Fibroblast of peridontal ligament (primary cell): ENCODE data around the gene TAAR8.
"Not testable (repeated sequence)": the region's sequence is repeated elsewhere in the genome, so short reads cannot be mapped to it uniquely, and the experiment has no call there.

Source experiments
- DNase-seq: peaks from one replicate; pipeline ENCODE4 v3.0.0-alpha.2; 2010; ENCODE audit errors: extremely low read depth

The TAAR8 gene

GRCh38 chr6:132544826-132545225, 7.6 kb upstream of the TAAR8 start:
- DNase-seq: no peak

GRCh38 chr6:132548746-132549463, 3.6 kb upstream of the TAAR8 start:
- DNase-seq: no peak

GRCh38 chr6:132551214-132551613, 1.3 kb upstream of the TAAR8 start:
- DNase-seq: no peak

GRCh38 chr6:132560087-132560486, 7.6 kb downstream of the TAAR8 start:
- DNase-seq: not testable (repeated sequence)

GRCh38 chr6:132566404-132566803, 13.9 kb downstream of the TAAR8 start:
- DNase-seq: no peak

GRCh38 chr6:132567566-132567965, 15.1 kb downstream of the TAAR8 start:
- no peak for DNase-seq

- no peak for DNase-seq
These were observed 16.1 kb downstream of the TAAR8 start for GRCh38 chr6:132568611-132569010.

- no peak for DNase-seq
These were observed 16.7 kb downstream of the TAAR8 start for GRCh38 chr6:132569170-132569569.

- no peak for DNase-seq
These were observed 17.8 kb downstream of the TAAR8 start, which contains the start of gene TAAR6 for GRCh38 chr6:132570221-132570777. Gene TAAR6 (plus strand): TSS chr6:132570322. CDS start chr6:132570322, 0 bp downstream.

GRCh38 chr6:132571774-132572173, 19.3 kb downstream of the TAAR8 start:
- no peak for DNase-seq

GRCh38 chr6:132584698-132585097, 32.2 kb downstream of the TAAR8 start:
- DNase-seq: no peak

GRCh38 chr6:132587424-132587823, 35.0 kb downstream of the TAAR8 start:
- DNase-seq: no peak

- DNase-seq: no peak
These were observed 37.0 kb downstream of the TAAR8 start, which contains the start of gene TAAR5 for GRCh38 chr6:132589454-132589853. Gene TAAR5 (minus strand): TSS chr6:132589741. CDS start chr6:132589686, 55 bp downstream.

GRCh38 chr6:132590362-132590761, 37.9 kb downstream of the TAAR8 start:
- DNase-seq: no peak

- no peak for DNase-seq
These were observed 40.4 kb downstream of the TAAR8 start for GRCh38 chr6:132592855-132593254.

- no peak for DNase-seq
These were observed 43.7 kb downstream of the TAAR8 start for GRCh38 chr6:132596201-132596600.

GRCh38 chr6:132598473-132598872, 46.0 kb downstream of the TAAR8 start:
- no peak for DNase-seq

- DNase-seq: not testable (repeated sequence)
These were observed 48.4 kb downstream of the TAAR8 start for GRCh38 chr6:132600900-132601299.
